Ovary (tissue), 9 donors: ENCODE measurements around the gene ATP6V0E1. TPM values are rescaled to one million over a fixed set of nuclear protein-coding genes. Genes with fewer than 3 reads are reported as not detected.

Source experiments
- DNase-seq, 5 donors: peaks; one replicate each; pipeline ENCODE4 v3.0.0-alpha.2; 2019 to 2020
- H3K27ac ChIP-seq, 2 donors: fragments of 200-600 bp; one replicate each; pipeline versions ENCODE4 v1.5.1 to v1.8.0; 2019 to 2022
- H3K27me3 ChIP-seq: fragments of 200-600 bp; one replicate; pipeline ENCODE4 v1.8.0; 2022
- H3K36me3 ChIP-seq: fragments of 200-600 bp; sonication (generic); one replicate; pipeline ENCODE4 v1.5.1; 2019
- H3K4me1 ChIP-seq: one replicate; pipeline ENCODE4 v1.8.1; 2013; ENCODE audit warnings: mild to moderate bottlenecking, moderate library complexity; ENCODE audit not compliant: insufficient read depth
- H3K4me3 ChIP-seq: fragments of 200-600 bp; sonication (generic); one replicate; pipeline ENCODE4 v1.5.1; 2017
- H3K9me3 ChIP-seq, 2 donors: fragments of 200-600 bp in 1 of 2; sonication (generic) in 1 of 2; one replicate each; pipeline versions ENCODE4 v1.5.1 to v1.8.1; 2013 to 2019; ENCODE audit warnings: mild to moderate bottlenecking in 1 of 2, moderate library complexity in 1 of 2
- CTCF ChIP-seq, 3 donors: fragments of 450-650 bp in 2 of 3; fragments of 200-600 bp in 1 of 3; IDR thresholded peaks; one replicate each; pipeline versions ENCODE4 v1.5.1 to v1.8.0; 2016 to 2022; ENCODE audit warnings: antibody characterized with exemption in 3 of 3, mild to moderate bottlenecking in 1 of 3
- EP300 ChIP-seq: sonication (generic); formaldehyde crosslinking; IDR thresholded peaks from one replicate; pipeline ENCODE4 v1.6.1; 2017; ENCODE audit warnings: antibody characterized with exemption
- POLR2A ChIP-seq: fragments of 450-650 bp; IDR thresholded peaks from one replicate; pipeline ENCODE4 v1.6.1; 2017; ENCODE audit warnings: antibody characterized with exemption, mild to moderate bottlenecking, moderate library complexity
- WGBS, 3 donors: extraction: QIAGEN DNeasy Blood & Tissue Kit in 1 of 3; methylation state at CpG; one replicate each; pipeline versions ENCODE4 v1.1.5 to v1.1.7; 2013 to 2017; 5-methylcytosine and 5-hydroxymethylcytosine counted together
- intact Hi-C, 4 donors: fragments of 100-400 bp; cut with DNase I; formaldehyde crosslinking; loops; one replicate each; pipeline versions ENCODE4 v1.11.0 to v1.15.1; 2022 to 2023
- polyA plus RNA-seq, 2 donors: library from polyadenylated mRNA; stranded (reverse); fragments of 200-250 nt in 1 of 2; fragments of 350-450 nt in 1 of 2; fragmentation: Illumina TruSeq in 1 of 2; extraction: RNeasy Lipid Tissue Mini Kit (QIAGEN cat#74804) in 1 of 2; gene quantifications; one replicate each; pipeline ENCODE4 v1.2.3, GENCODE V29; 2013 to 2014
- total RNA-seq, 7 donors: library from RNA; depleted of rRNA in 2 of 7; stranded (reverse); fragments of >200 nt in 2 of 7; fragmentation: NEBNext Ultra II Directional in 3 of 7; extraction: Animal tissue kit (Norgen Biotek cat#: 25700) in 3 of 7; gene quantifications; one replicate each; pipeline versions ENCODE4 v1.1.0 to v1.2.4, GENCODE V29; 2016 to 2023
- donor health status: DM: no; HTN: no; CAD: no; lungs with moderate emphysema.
- donor health status: DM: no; HTN: no; CAD: no.
- donor health status: Bipolar disorder and iron deficiency.
- donor health status: DM: yes; HTN: yes; CAD: no.
- donor health status: DM: no; HTN: no; CAD: no.
- donor health status: DM: yes; HTN: yes; CAD: no.

The ATP6V0E1 gene
- total and polyA plus RNA-seq, 9 donors = 99.7 to 376 (median 164) TPM

- Histone ChIP-seq H3K27me3 (no peaks in the 10 kb centered on the region), H3K36me3 (no peaks in the 10 kb centered on the region), H3K27ac (no peak overlapping the region), H3K4me1 (peaks cover 14% of the 10 kb centered on the region), H3K9me3 (no peaks in the 10 kb centered on the region), H3K4me3 (no peak overlapping the region)
- intact Hi-C loops = no loop called here
- WGBS, 3 donors = 90 to 100% (median 90%) methylated on average over 3 of the region's 3 CpGs
- DNase-seq = no peak
- TF ChIP-seq CTCF (IDR thresholded peaks at IDR 0.05) = no peak
Measured at GRCh38 chr5:173039188-173039587, 55.6 kb downstream of the ATP6V0E1 start.

- 93 to 96% (median 94%) methylated on average over 5 of the region's 5 CpGs for WGBS, 3 donors
- Histone ChIP-seq H3K4me3 (no peak overlapping the region), H3K4me1 (peaks cover 8% of the 10 kb centered on the region), H3K27me3 (no peaks in the 10 kb centered on the region), H3K27ac (no peak overlapping the region), H3K9me3 (no peaks in the 10 kb centered on the region), H3K36me3 (no peaks in the 10 kb centered on the region)
- intact Hi-C loops = no loop called here
- TF ChIP-seq POLR2A (no peak), CTCF (IDR thresholded peaks at IDR 0.05) (no peak), EP300 (no peak)
- no peak for DNase-seq
Measured at GRCh38 chr5:173039964-173040363, 56.4 kb downstream of the ATP6V0E1 start.

- Histone ChIP-seq H3K36me3 (no peaks in the 10 kb centered on the region), H3K9me3 (no peaks in the 10 kb centered on the region), H3K4me1 (no peaks in the 10 kb centered on the region), H3K27me3 (no peaks in the 10 kb centered on the region), H3K4me3 (no peak overlapping the region), H3K27ac (no peak overlapping the region)
- WGBS, 3 donors = 41 to 66% (median 54%) methylated on average over 7 of the region's 7 CpGs
- TF ChIP-seq CTCF (IDR thresholded peaks at IDR 0.05) (no peak), EP300 (no peak), POLR2A (no peak)
- intact Hi-C loops = no loop called here
- no peak for DNase-seq
Measured at GRCh38 chr5:173041881-173042762, 58.6 kb downstream of the ATP6V0E1 start.

- no peaks in the 10 kb centered on the region for H3K27me3 ChIP-seq
- H3K4me3 ChIP-seq = no peak overlapping the region
- no peak for DNase-seq
- intact Hi-C loops = no loop called here
- 74 to 81% (median 74%) methylated on average over 3 of the region's 3 CpGs for WGBS, 3 donors
- TF ChIP-seq POLR2A (no peak), CTCF (IDR thresholded peaks at IDR 0.05) (no peak), EP300 (no peak)
- no peaks in the 10 kb centered on the region for H3K36me3 ChIP-seq
- no peak overlapping the region for H3K27ac ChIP-seq
- H3K4me1 ChIP-seq = no peaks in the 10 kb centered on the region
- H3K9me3 ChIP-seq = no peaks in the 10 kb centered on the region
Measured at GRCh38 chr5:173042763-173043107, 59.2 kb downstream of the ATP6V0E1 start.
